A673 (cell line): ENCODE results near the gene TTC7B. TPM values are rescaled to one million over a fixed set of nuclear protein-coding genes. Genes with fewer than 3 reads are reported as not detected.

Source experiments
- BruUV-seq: library from RNA; stranded (reverse); fragments of 400-500 nt; replicated peaks from 2 replicates; lab custom pipeline; 2021; lab: Mats Ljungman, UMichigan
- CTCF ChIA-PET: fragments of 300-600 bp; sonication (Branson Sonifier 250); formaldehyde crosslinking; loops from one replicate; lab custom pipeline; 2022; ENCODE audit warnings: antibody characterized with exemption; lab: Charles Lee
- POLR2A ChIA-PET: fragments of 300-600 bp; sonication (Branson Sonifier 250); formaldehyde crosslinking; loops from one replicate; lab custom pipeline; 2022; ENCODE audit warnings: antibody characterized with exemption; ENCODE audit not compliant: low non-redundant PET; lab: Charles Lee
- DNase-seq: peaks from one replicate; pipeline ENCODE4 v3.0.0-alpha.2; 2015; ENCODE audit warnings: low spot score
- H3K27ac ChIP-seq: fragments of 200-600 bp; sonication (generic); 2 replicates; pipeline ENCODE4 v1.5.1; 2016; ENCODE audit warnings: mixed run types, low read depth, mild to moderate bottlenecking, mixed read lengths, antibody characterized with exemption, low read length; ENCODE audit not compliant: poor library complexity, severe bottlenecking
- H3K27me3 ChIP-seq: fragments of 200-600 bp; sonication (generic); replicated peaks from 2 replicates; pipeline ENCODE4 v1.6.1; 2017; ENCODE audit warnings: mixed run types, low read depth, mild to moderate bottlenecking, mixed read lengths, antibody characterized with exemption, low read length; ENCODE audit not compliant: insufficient read depth, poor library complexity
- H3K36me3 ChIP-seq: fragments of 200-600 bp; sonication (generic); 2 replicates; pipeline ENCODE4 v1.6.1; 2016; ENCODE audit warnings: mixed run types, mild to moderate bottlenecking, mixed read lengths, antibody characterized with exemption, low read length; ENCODE audit not compliant: insufficient read depth, poor library complexity, severe bottlenecking
- H3K4me1 ChIP-seq: fragments of 200-600 bp; sonication (generic); 2 replicates; pipeline ENCODE4 v1.6.1; 2017; ENCODE audit warnings: mixed run types, mild to moderate bottlenecking, mixed read lengths, antibody characterized with exemption, low read length; ENCODE audit not compliant: insufficient read depth, poor library complexity, severe bottlenecking
- H3K4me3 ChIP-seq: fragments of 200-600 bp; sonication (generic); 2 replicates; pipeline ENCODE4 v1.5.1; 2016; ENCODE audit warnings: low read depth, mixed run types, mild to moderate bottlenecking, mixed read lengths, low read length; ENCODE audit not compliant: poor library complexity, severe bottlenecking
- H3K9me3 ChIP-seq: fragments of 200-600 bp; sonication (generic); 2 replicates; pipeline ENCODE4 v1.6.1; 2016; ENCODE audit warnings: mixed run types, low read depth, mild to moderate bottlenecking, mixed read lengths, antibody characterized with exemption, low read length; ENCODE audit not compliant: poor library complexity, severe bottlenecking
- CTCF ChIP-seq: fragments of 300-800, 200-600 bp; sonication (generic); conservative IDR thresholded peaks from 2 replicates; pipeline ENCODE4 v1.5.1; 2017; ENCODE audit warnings: low read depth, mild to moderate bottlenecking, antibody characterized with exemption, low read length, moderate library complexity, mixed read lengths
- EZH2 ChIP-seq: fragments of 200-600 bp; sonication (generic); IDR thresholded peaks from 2 replicates; pipeline ENCODE4 v1.6.1; 2017; ENCODE audit warnings: borderline replicate concordance, low read depth, mild to moderate bottlenecking, mixed read lengths, antibody characterized with exemption, low read length; ENCODE audit not compliant: poor library complexity, severe bottlenecking
- intact Hi-C: fragments of 100-400 bp; cut with micrococcal nuclease; formaldehyde crosslinking; loops from one replicate; pipeline ENCODE4 v1.10.0; 2022; ENCODE audit not compliant: unreplicated experiment
- total RNA-seq: library from RNA; stranded (reverse); gene quantifications from 2 replicates; pipeline ENCODE4 v1.2.3, GENCODE V29; 2021

The TTC7B gene
- total RNA-seq, 1 experiment from 2014 or later: 39.2 TPM

- Histone ChIP-seq H3K9me3 (no peaks in the 10 kb centered on the region), H3K27ac (peak overlapping the region; percentile 94), H3K4me3 (no peak overlapping the region), H3K4me1 (peaks cover 54% of the 10 kb centered on the region), H3K27me3 (no peaks in the 10 kb centered on the region), H3K36me3 (no peaks in the 10 kb centered on the region)
- intact Hi-C loops: loop anchor here (1.0 to 10.0 kb wide), 3 partner anchors 297 to 422 kb away; no protein-coding TSS in a partner anchor
- no peak for TF ChIP-seq EZH2
- TF ChIP-seq CTCF: no peak
- peak; percentile 11 for DNase-seq
- ChIA-PET CTCF (interaction anchor here (1.0 to 1.7 kb wide), 2 partner anchors 394 to 395 kb away, joined by 3 to 6 read pairs; no protein-coding TSS in a partner anchor), POLR2A (interaction anchor here (0.7 kb wide), 1 partner anchor 133 kb away, joined by 4 read pairs; no protein-coding TSS in a partner anchor)
- BruUV-seq: no TSS peak
These were observed 119.5 kb downstream of the TTC7B start for GRCh38 chr14:90696720-90697119.

- TF ChIP-seq EZH2 (no peak), CTCF (no peak)
- Histone ChIP-seq H3K9me3 (no peaks in the 10 kb centered on the region), H3K4me1 (peaks cover 54% of the 10 kb centered on the region), H3K4me3 (no peak overlapping the region), H3K36me3 (no peaks in the 10 kb centered on the region), H3K27me3 (no peaks in the 10 kb centered on the region), H3K27ac (peak overlapping the region; percentile 94)
- ChIA-PET POLR2A (no interaction called here), CTCF (interaction anchor here (1.0 to 1.7 kb wide), 2 partner anchors 393 to 395 kb away, joined by 3 to 6 read pairs; no protein-coding TSS in a partner anchor)
- BruUV-seq: no TSS peak
- no peak for DNase-seq
- intact Hi-C loops: loop anchor here (10.0 kb wide), 1 partner anchor 421 kb away; no protein-coding TSS in a partner anchor
These were observed 120.1 kb downstream of the TTC7B start for GRCh38 chr14:90695997-90696660.

- ChIA-PET POLR2A (no interaction called here), CTCF (interaction anchor here (0.7 kb wide), 1 partner anchor 792 kb away, joined by 3 read pairs; no protein-coding TSS in a partner anchor)
- H3K27ac ChIP-seq: no peak overlapping the region
- intact Hi-C loops: loop anchor here (10.0 kb wide), 1 partner anchor 419 kb away; no protein-coding TSS in a partner anchor
- peaks cover 30% of the 10 kb centered on the region for H3K4me1 ChIP-seq
- TF ChIP-seq CTCF: no peak
- no peak for TF ChIP-seq EZH2
- no peak for DNase-seq
- H3K36me3 ChIP-seq: no peaks in the 10 kb centered on the region
- H3K9me3 ChIP-seq: no peaks in the 10 kb centered on the region
- BruUV-seq: no TSS peak
- no peak overlapping the region for H3K4me3 ChIP-seq
- H3K27me3 ChIP-seq: no peaks in the 10 kb centered on the region
These were observed 122.8 kb downstream of the TTC7B start for GRCh38 chr14:90693413-90693812.
